Measurements from ENCODE around the gene GNG4.

GNG4 gene

GRCh38 chr1:235649368-235650163 lies at the start of gene GNG4:
Gene GNG4, minus strand, starts transcription at chr1:235649784. Its CDS starts 65,946 bp downstream, at chr1:235583838.
- no peak for DNase-seq (ENCODE audit: low spot score)

GRCh38 chr1:235697508-235697907 lies 47.9 kb upstream of the GNG4 start:
- DNase-seq (ENCODE audit: low spot score): no peak

- DNase-seq (ENCODE audit: low spot score): no peak
Observed at GRCh38 chr1:235689356-235689755, 39.8 kb upstream of the GNG4 start.

GRCh38 chr1:235688096-235688495 lies 38.5 kb upstream of the GNG4 start:
- no peak for DNase-seq (ENCODE audit: low spot score)

GRCh38 chr1:235683653-235684052 lies 34.1 kb upstream of the GNG4 start:
- DNase-seq (ENCODE audit: low spot score): no peak

GRCh38 chr1:235682216-235682615 lies 32.6 kb upstream of the GNG4 start:
- no peak for DNase-seq (ENCODE audit: low spot score)

GRCh38 chr1:235679644-235680043 lies 30.1 kb upstream of the GNG4 start:
- DNase-seq (ENCODE audit: low spot score): no peak

- no peak for DNase-seq (ENCODE audit: low spot score)
Observed at GRCh38 chr1:235679005-235679404, 29.4 kb upstream of the GNG4 start.

- DNase-seq (ENCODE audit: low spot score): no peak
Observed at GRCh38 chr1:235675152-235675890, 25.7 kb upstream of the GNG4 start.

GRCh38 chr1:235673981-235674380 lies 24.4 kb upstream of the GNG4 start:
- no peak for DNase-seq (ENCODE audit: low spot score)

GRCh38 chr1:235671992-235672391 lies 22.4 kb upstream of the GNG4 start:
- DNase-seq (ENCODE audit: low spot score): no peak

- DNase-seq (ENCODE audit: low spot score): no peak
Observed at GRCh38 chr1:235670157-235670776, 20.7 kb upstream of the GNG4 start.

GRCh38 chr1:235669277-235669676 lies 19.7 kb upstream of the GNG4 start:
- DNase-seq (ENCODE audit: low spot score): no peak

- DNase-seq (ENCODE audit: low spot score): no peak
Observed at GRCh38 chr1:235663628-235664027, 14.0 kb upstream of the GNG4 start.

- no peak for DNase-seq (ENCODE audit: low spot score)
Observed at GRCh38 chr1:235661568-235661967, 12.0 kb upstream of the GNG4 start.

GRCh38 chr1:235659186-235659771 lies 9.7 kb upstream of the GNG4 start:
- no peak for DNase-seq (ENCODE audit: low spot score)

GRCh38 chr1:235657747-235658526 lies 8.4 kb upstream of the GNG4 start:
- no peak for DNase-seq (ENCODE audit: low spot score)

GRCh38 chr1:235657269-235657668 lies 7.7 kb upstream of the GNG4 start:
- no peak for DNase-seq (ENCODE audit: low spot score)

- DNase-seq (ENCODE audit: low spot score): no peak
Observed at GRCh38 chr1:235652364-235652763, 2.8 kb upstream of the GNG4 start.

GRCh38 chr1:235651170-235651806 lies 1.7 kb upstream of the GNG4 start:
- DNase-seq (ENCODE audit: low spot score): no peak
